ENCODE results near the gene DMBT1. TPM values are rescaled to one million over a fixed set of nuclear protein-coding genes. Genes with fewer than 3 reads are reported as not detected.

The DMBT1 gene
- total RNA-seq, 1 donor from 2014 or later: not detected

DNA sequence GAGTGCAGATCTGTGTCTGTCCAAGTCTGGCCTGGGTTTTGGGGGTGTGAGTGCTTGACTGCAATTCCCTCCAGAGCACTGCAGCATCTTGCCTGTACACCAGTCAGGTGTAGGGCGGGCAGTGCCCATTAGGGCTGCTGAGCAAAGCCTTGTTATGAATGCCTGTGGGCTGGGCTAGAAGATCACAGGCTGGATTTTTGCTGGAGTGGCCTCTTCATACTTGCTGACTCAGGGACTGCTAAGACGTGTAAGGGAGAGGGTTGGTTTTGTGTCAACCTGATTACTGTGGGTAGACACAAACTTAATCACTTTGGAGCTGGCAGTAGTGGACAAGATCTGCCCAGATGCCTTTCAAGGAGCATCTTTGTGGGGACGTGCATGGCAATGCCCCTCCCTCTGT, 29.6 kb downstream of the DMBT1 start:
- TF ChIP-seq EZH2phosphoT487 (IDR thresholded peaks at IDR 0.05): no peak
- TF ChIP-seq EZH2 (IDR thresholded peaks at IDR 0.05): no peak
- TF ChIP-seq CTCF (IDR thresholded peaks at IDR 0.05): no peak
- H2AFZ ChIP-seq (replicated peaks): no peak overlapping the region
- no peaks in the 10 kb centered on the region for H3K27me3 ChIP-seq
- no peak overlapping the region for H3K27ac ChIP-seq
- no peak overlapping the region for H3K9ac ChIP-seq
- no peaks in the 10 kb centered on the region for H3K9me3 Mint-ChIP-seq
- H3K36me3 ChIP-seq: no peaks in the 10 kb centered on the region
- H3F3A ChIP-seq (ENCODE audit: low read depth): no peaks in the 10 kb centered on the region
- H3K36me3 Mint-ChIP-seq: no peaks in the 10 kb centered on the region
- H3K27ac Mint-ChIP-seq: no peak overlapping the region
- no peak overlapping the region for H3K4me3 Mint-ChIP-seq
- no peaks in the 10 kb centered on the region for H3K9me3 ChIP-seq (ENCODE audit: low read depth)
- no peak for DNase-seq (ENCODE audit: low spot score)
- no peaks in the 10 kb centered on the region for H3K4me1 ChIP-seq
- no peaks in the 10 kb centered on the region for H4K20me1 ChIP-seq (ENCODE audit: low read depth)
- peaks cover 7% of the 10 kb centered on the region for H3K27me3 Mint-ChIP-seq (ENCODE audit: insufficient read depth, low read depth)
- no peaks in the 10 kb centered on the region for H3K79me2 ChIP-seq (ENCODE audit: low read depth)
- no peak overlapping the region for H3K4me3 ChIP-seq
- H3K4me1 Mint-ChIP-seq: peaks cover 6% of the 10 kb centered on the region
- H3K4me2 ChIP-seq: no peak overlapping the region

DNA sequence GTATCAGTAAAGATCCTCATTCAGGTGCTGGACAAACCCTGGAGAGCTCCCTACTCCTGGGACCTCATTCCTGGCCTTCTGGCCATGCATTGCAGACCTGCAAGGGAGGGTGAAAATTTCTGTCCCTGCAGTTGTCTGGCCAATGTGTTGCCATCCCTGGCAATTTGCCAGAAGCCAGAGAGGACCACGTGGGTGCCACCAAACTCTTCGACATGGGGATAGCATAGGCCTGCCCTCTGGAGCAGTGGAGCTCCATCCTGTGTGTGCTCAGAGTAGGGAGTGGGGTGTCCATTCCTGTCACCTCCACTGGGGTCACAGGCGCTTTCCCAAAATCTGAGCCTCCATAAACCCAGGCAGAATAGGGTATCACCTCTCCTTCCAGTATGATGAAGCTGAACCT, 31.2 kb downstream of the DMBT1 start:
- no peak for DNase-seq (ENCODE audit: low spot score)
- Histone ChIP-seq H3K4me3 (no peak overlapping the region), H3K79me2 (ENCODE audit: low read depth) (no peaks in the 10 kb centered on the region), H4K20me1 (ENCODE audit: low read depth) (no peaks in the 10 kb centered on the region), H3F3A (ENCODE audit: low read depth) (no peaks in the 10 kb centered on the region), H3K4me2 (no peak overlapping the region), H3K27ac (no peak overlapping the region), H3K9ac (no peak overlapping the region), H3K9me3 (ENCODE audit: low read depth) (no peaks in the 10 kb centered on the region), H2AFZ (replicated peaks) (no peak overlapping the region), H3K27me3 (no peaks in the 10 kb centered on the region), H3K4me1 (no peaks in the 10 kb centered on the region), H3K36me3 (no peaks in the 10 kb centered on the region)
- no peak overlapping the region for H3K27ac Mint-ChIP-seq
- H3K36me3 Mint-ChIP-seq: no peaks in the 10 kb centered on the region
- TF ChIP-seq EZH2 (IDR thresholded peaks at IDR 0.05) (no peak), EZH2phosphoT487 (IDR thresholded peaks at IDR 0.05) (no peak), CTCF (IDR thresholded peaks at IDR 0.05) (no peak)
- H3K9me3 Mint-ChIP-seq: no peaks in the 10 kb centered on the region
- H3K4me1 Mint-ChIP-seq: peaks cover 6% of the 10 kb centered on the region
- peaks cover 4% of the 10 kb centered on the region for H3K27me3 Mint-ChIP-seq (ENCODE audit: insufficient read depth, low read depth)
- H3K4me3 Mint-ChIP-seq: no peak overlapping the region

DNA sequence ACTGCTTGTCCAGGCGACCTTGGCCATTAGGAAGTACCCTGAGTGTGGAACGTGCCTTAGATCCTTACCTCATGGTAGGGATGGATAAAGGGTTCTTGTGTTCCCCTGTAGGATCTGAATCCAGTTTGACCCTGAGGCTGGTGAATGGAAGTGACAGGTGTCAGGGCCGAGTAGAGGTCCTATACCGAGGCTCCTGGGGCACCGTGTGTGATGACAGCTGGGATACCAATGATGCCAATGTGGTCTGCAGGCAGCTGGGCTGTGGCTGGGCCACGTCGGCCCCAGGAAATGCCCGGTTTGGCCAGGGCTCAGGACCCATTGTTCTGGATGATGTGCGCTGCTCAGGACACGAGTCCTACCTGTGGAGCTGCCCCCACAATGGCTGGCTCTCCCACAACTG, 31.6 kb downstream of the DMBT1 start:
- no peak for TF ChIP-seq CTCF (IDR thresholded peaks at IDR 0.05)
- no peak for TF ChIP-seq EZH2 (IDR thresholded peaks at IDR 0.05)
- no peak for TF ChIP-seq EZH2phosphoT487 (IDR thresholded peaks at IDR 0.05)
- Histone ChIP-seq H3K4me3 (no peak overlapping the region), H3F3A (ENCODE audit: low read depth) (no peaks in the 10 kb centered on the region), H3K9me3 (ENCODE audit: low read depth) (no peaks in the 10 kb centered on the region), H3K9ac (no peak overlapping the region), H4K20me1 (ENCODE audit: low read depth) (no peaks in the 10 kb centered on the region), H3K4me1 (no peaks in the 10 kb centered on the region), H3K36me3 (no peaks in the 10 kb centered on the region), H3K27me3 (no peaks in the 10 kb centered on the region), H3K79me2 (ENCODE audit: low read depth) (no peaks in the 10 kb centered on the region), H2AFZ (replicated peaks) (no peak overlapping the region), H3K27ac (no peak overlapping the region), H3K4me2 (no peak overlapping the region)
- H3K27ac Mint-ChIP-seq: no peak overlapping the region
- DNase-seq (ENCODE audit: low spot score): no peak
- H3K4me3 Mint-ChIP-seq: no peak overlapping the region
- H3K27me3 Mint-ChIP-seq (ENCODE audit: insufficient read depth, low read depth): peaks cover 4% of the 10 kb centered on the region
- peaks cover 3% of the 10 kb centered on the region for H3K4me1 Mint-ChIP-seq
- H3K9me3 Mint-ChIP-seq: no peaks in the 10 kb centered on the region
- H3K36me3 Mint-ChIP-seq: no peaks in the 10 kb centered on the region
